SU-DHL-6 (cell line): ENCODE data around the gene CEP20.
A peak's percentile ranks its signal among the peaks of the same experiment; 100 is the strongest.

Experiments
- H2AFZ ChIP-seq: fragments of 200-600 bp; sonication (generic); 2 replicates; pipeline ENCODE4 v1.6.1; 2014; ENCODE audit warnings: low read depth, mild to moderate bottlenecking, moderate library complexity, mixed read lengths, antibody characterized with exemption, low read length; ENCODE audit not compliant: severe bottlenecking
- H3F3A ChIP-seq: fragments of 200-600 bp; shearing (Covaris generic); 2 replicates; pipeline ENCODE4 v1.6.0; 2016; ENCODE audit warnings: antibody characterized with exemption, mild to moderate bottlenecking; ENCODE audit not compliant: insufficient read depth
- H3K27ac ChIP-seq: fragments of 200-600 bp; sonication (generic); 2 replicates; pipeline ENCODE4 v1.5.1; 2016; ENCODE audit warnings: low read depth, mild to moderate bottlenecking, low read length, moderate library complexity, mixed read lengths
- H3K27me3 ChIP-seq: fragments of 200-600 bp; sonication (generic), shearing (Covaris generic); 2 replicates; pipeline ENCODE4 v1.6.0; 2014; ENCODE audit warnings: mild to moderate bottlenecking, low read length
- H3K36me3 ChIP-seq: fragments of 200-600 bp; sonication (generic); 2 replicates; pipeline ENCODE4 v1.6.1; 2014; ENCODE audit warnings: mild to moderate bottlenecking, low read length, mixed read lengths
- H3K4me2 ChIP-seq: fragments of 300-600, 200-600 bp; shearing (Covaris generic), sonication (generic); 2 replicates; pipeline ENCODE4 v1.6.0; 2014; ENCODE audit warnings: low read length, low read depth, mild to moderate bottlenecking; ENCODE audit not compliant: poor library complexity, severe bottlenecking
- H3K4me3 ChIP-seq: fragments of 200-600 bp; sonication (generic); 2 replicates; pipeline ENCODE4 v1.5.1; 2014; ENCODE audit warnings: antibody characterized with exemption, low read length, mild to moderate bottlenecking, mixed read lengths; ENCODE audit not compliant: insufficient read depth, poor library complexity, severe bottlenecking
- H3K79me2 ChIP-seq: fragments of 200-600 bp; sonication (generic); 2 replicates; pipeline ENCODE4 v1.6.1; 2014; ENCODE audit warnings: mild to moderate bottlenecking, low read length, moderate library complexity; ENCODE audit not compliant: insufficient read depth
- H3K9ac ChIP-seq: fragments of 200-600 bp; sonication (generic); 2 replicates; pipeline ENCODE4 v1.7.0; 2014; ENCODE audit warnings: mild to moderate bottlenecking, low read length
- H3K9me2 ChIP-seq: fragments of 200-600 bp; sonication (generic); replicated peaks from 2 replicates; pipeline ENCODE4 v1.6.1; 2014; ENCODE audit warnings: low read length; ENCODE audit not compliant: insufficient read depth
- H3K9me3 ChIP-seq: fragments of 200-600 bp; sonication (generic); 2 replicates; pipeline ENCODE4 v1.6.1; 2014; ENCODE audit warnings: low read length, mixed read lengths; ENCODE audit not compliant: insufficient read depth
- H4K20me1 ChIP-seq: fragments of 200-600 bp; sonication (generic); 2 replicates; pipeline ENCODE4 v1.6.1; 2014; ENCODE audit warnings: low read depth, mild to moderate bottlenecking, antibody characterized with exemption, low read length, moderate library complexity, mixed read lengths
- EZH2phosphoT487 ChIP-seq: fragments of 200-600 bp; sonication (generic), shearing (Covaris generic); conservative IDR thresholded peaks from 2 replicates; pipeline ENCODE4 v1.6.1; 2018; ENCODE audit warnings: mild to moderate bottlenecking, antibody characterized with exemption, low read length, moderate library complexity, mixed read lengths
- TF ChIP-seq, protein P1 (sequence below): fragments of 200-600 bp; sonication (generic); IDR thresholded peaks from one replicate; pipeline ENCODE4 v1.5.1; 2017; ENCODE audit warnings: antibody characterized with exemption, mild to moderate bottlenecking, low read length, moderate library complexity; ENCODE audit not compliant: insufficient read depth, poor library complexity, severe bottlenecking

The CEP20 gene

DNA sequence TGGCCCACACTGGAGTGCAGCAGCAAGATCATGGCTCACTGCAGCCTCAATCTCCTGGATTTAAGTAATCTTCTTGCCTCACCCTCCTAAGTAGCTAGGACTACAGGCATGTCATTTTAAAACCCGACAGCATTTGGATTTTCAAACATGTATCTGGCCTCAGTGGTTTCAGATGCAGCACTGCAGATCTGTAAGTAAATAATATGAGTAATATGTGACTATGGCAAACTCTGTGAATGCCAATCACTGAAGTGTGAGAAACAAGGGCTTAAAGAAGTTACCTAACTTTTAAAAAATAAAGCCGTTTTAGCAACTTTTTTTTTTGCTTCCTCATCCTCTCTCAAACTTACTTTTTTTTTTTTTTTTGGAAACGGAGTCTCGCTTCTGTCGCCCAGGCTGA lies 11.9 kb downstream of the CEP20 start:
- Histone ChIP-seq H3K9ac (no peak overlapping the region), H3K27ac (no peak overlapping the region), H2AFZ (no peak overlapping the region), H3K9me2 (no peaks in the 10 kb centered on the region), H4K20me1 (no peaks in the 10 kb centered on the region), H3K4me2 (no peak overlapping the region), H3K4me3 (no peak overlapping the region), H3K9me3 (no peaks in the 10 kb centered on the region), H3K79me2 (no peaks in the 10 kb centered on the region), H3K27me3 (no peaks in the 10 kb centered on the region), H3K36me3 (peaks cover 3% of the 10 kb centered on the region; the same call in 1 of the 2 replicates), H3F3A (no peaks in the 10 kb centered on the region)
- TF ChIP-seq, protein P1, sequence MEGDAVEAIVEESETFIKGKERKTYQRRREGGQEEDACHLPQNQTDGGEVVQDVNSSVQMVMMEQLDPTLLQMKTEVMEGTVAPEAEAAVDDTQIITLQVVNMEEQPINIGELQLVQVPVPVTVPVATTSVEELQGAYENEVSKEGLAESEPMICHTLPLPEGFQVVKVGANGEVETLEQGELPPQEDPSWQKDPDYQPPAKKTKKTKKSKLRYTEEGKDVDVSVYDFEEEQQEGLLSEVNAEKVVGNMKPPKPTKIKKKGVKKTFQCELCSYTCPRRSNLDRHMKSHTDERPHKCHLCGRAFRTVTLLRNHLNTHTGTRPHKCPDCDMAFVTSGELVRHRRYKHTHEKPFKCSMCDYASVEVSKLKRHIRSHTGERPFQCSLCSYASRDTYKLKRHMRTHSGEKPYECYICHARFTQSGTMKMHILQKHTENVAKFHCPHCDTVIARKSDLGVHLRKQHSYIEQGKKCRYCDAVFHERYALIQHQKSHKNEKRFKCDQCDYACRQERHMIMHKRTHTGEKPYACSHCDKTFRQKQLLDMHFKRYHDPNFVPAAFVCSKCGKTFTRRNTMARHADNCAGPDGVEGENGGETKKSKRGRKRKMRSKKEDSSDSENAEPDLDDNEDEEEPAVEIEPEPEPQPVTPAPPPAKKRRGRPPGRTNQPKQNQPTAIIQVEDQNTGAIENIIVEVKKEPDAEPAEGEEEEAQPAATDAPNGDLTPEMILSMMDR, result no peak
- no peak for TF ChIP-seq EZH2phosphoT487

DNA sequence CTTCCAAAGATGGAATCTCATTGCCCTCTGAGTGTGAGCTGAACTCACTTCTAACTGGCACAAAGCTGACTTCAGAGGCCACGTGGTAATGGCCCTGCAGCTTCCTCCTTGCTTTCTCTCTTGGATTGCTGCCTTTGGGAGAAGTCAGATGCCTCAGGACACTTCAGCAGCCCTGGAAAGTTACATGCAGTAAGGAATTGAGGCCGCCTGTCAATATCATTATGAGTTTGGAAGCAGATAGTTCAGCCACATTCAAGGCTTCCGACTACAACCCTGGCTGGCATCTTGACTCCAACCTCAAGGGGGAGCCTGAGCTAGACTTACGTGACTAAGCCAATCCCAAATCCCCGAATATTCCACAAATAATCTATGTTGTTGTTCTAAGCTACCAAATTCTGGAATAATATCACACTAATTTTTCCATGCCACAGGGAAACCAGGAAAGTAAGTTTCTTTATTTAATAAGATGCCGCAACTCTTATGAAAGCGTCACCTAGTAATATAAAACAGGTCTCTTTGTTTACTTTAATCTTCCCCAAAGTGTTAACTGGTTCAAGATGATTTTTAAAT lies 13.6 kb downstream of the CEP20 start:
- Histone ChIP-seq H3K36me3 (peaks cover 6% of the 10 kb centered on the region; the same call in 1 of the 2 replicates), H2AFZ (no peak overlapping the region), H3F3A (no peaks in the 10 kb centered on the region), H3K27me3 (no peaks in the 10 kb centered on the region), H3K9ac (no peak overlapping the region), H3K79me2 (no peaks in the 10 kb centered on the region), H3K4me3 (no peak overlapping the region), H3K9me3 (no peaks in the 10 kb centered on the region), H3K4me2 (no peak overlapping the region), H4K20me1 (no peaks in the 10 kb centered on the region), H3K27ac (no peak overlapping the region), H3K9me2 (no peaks in the 10 kb centered on the region)
- no peak for TF ChIP-seq EZH2phosphoT487
- TF ChIP-seq, protein P1, result peak; percentile 37

DNA sequence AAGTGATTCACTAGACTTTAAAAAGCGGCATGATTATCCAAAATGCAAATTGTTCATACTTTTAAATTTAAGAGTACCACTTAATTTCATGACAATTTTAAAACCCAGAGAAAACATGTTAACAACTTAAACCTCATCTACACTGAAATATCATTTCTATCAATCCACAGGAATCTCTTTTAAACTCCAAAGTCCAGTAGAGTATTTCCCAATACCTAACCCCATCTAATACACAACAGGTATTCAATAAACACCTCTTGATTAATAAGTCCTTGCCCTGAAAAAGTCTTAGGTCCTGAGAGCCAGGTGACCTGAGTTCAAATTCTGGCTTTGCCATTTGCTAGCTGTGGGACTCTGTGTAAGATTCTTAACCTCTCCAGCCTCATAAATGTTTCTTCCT lies 14.7 kb downstream of the CEP20 start:
- Histone ChIP-seq H3F3A (0 out of 2 replicates have a peak, but pooled peaks cover 3% of the 10 kb centered on the region), H3K27me3 (no peaks in the 10 kb centered on the region), H3K4me3 (no peak overlapping the region), H3K27ac (no peak overlapping the region), H3K4me2 (no peak overlapping the region), H3K9me2 (no peaks in the 10 kb centered on the region), H3K9ac (no peak overlapping the region), H3K36me3 (peaks cover 6% of the 10 kb centered on the region; the same call in 1 of the 2 replicates), H4K20me1 (no peaks in the 10 kb centered on the region), H2AFZ (no peak overlapping the region), H3K9me3 (no peaks in the 10 kb centered on the region), H3K79me2 (no peaks in the 10 kb centered on the region)
- TF ChIP-seq, protein P1, result no peak
- TF ChIP-seq EZH2phosphoT487, result no peak
